Measurements from ENCODE around the gene CDCA4.
"Not testable (repeated sequence)": the region's sequence is repeated elsewhere in the genome, so short reads cannot be mapped to it uniquely, and the experiment has no call there.

Gene CDCA4

DNA sequence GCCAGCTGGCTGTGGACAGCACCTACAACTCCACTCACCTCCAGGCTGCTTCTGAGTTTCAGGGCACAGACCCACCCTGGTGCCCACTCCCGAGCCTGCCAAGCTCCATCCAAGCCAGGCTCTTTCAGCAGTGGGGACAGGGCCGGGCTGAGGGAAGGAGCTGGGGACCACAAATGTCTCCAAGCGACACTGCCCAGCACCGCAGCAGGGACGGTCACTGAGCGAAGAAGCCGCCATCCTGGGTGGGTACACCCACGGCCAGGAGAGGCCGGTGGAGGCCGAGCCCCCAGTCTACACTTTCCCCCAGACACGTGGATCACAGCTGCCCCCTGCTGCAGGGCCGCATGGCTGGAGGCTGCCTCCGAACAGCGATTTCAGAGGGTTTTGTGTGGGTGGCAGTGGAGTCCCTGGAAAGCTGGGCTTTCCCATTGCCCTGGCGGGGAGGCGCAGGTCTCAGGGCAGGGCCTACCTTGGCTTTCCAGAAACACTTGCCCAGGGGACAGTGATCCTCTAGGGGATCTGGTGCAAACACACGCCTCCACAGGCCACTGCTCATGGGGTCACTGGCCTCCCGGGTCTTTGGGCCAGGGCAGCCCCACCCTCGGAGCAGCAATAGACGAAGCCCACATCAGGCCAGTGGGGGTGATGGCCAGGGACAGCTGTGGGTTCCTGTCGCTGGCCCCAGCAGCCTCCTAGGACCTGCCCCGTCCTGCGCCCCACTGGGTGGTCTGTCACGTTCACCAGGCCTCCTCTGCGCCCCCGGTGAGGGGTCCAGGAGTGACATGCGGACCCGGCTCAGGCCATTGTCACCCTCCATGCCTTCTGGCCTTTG is 45.6 kb upstream of the CDCA4 start:
- WGBS (ENCODE audit: insufficient coverage) = 90% methylated on average over 25 of the region's 28 CpGs
- Histone ChIP-seq H3K4me1 (ENCODE audit: control extremely low read depth in 1 of 4, control insufficient read depth in 4 of 4, insufficient read depth in 4 of 4, low read length in 3 of 4) (peaks cover 15 to 90% (median 80%) of the 10 kb centered on the region in 4 experiments), H3K27ac (ENCODE audit: insufficient read depth in 1 of 2, low read depth in 1 of 2, low read length in 2 of 2, poor library complexity in 1 of 2, severe bottlenecking in 2 of 2) (peak overlapping the region in 1 of 2 experiments; percentile 78), H3K9me3 (ENCODE audit: control extremely low read depth in 1 of 5, control insufficient read depth in 4 of 5, insufficient read depth in 2 of 5, low read depth in 1 of 5, low read length in 4 of 5) (no peaks in the 10 kb centered on the region), H3K36me3 (ENCODE audit: control insufficient read depth in 4 of 4, insufficient read depth in 4 of 4, low read length in 3 of 4) (no peaks in the 10 kb centered on the region), H3K4me3 (ENCODE audit: control insufficient read depth in 1 of 7, extremely low read depth in 1 of 7, insufficient read depth in 4 of 7, low read depth in 2 of 7, low read length in 6 of 7) (peak overlapping the region in 2 of 7 experiments; percentile 46 to 69), H3K27me3 (replicated peaks in 2 of 5; ENCODE audit: control insufficient read depth in 4 of 5, insufficient read depth in 5 of 5, low read length in 4 of 5) (no peaks in the 10 kb centered on the region)
- DNase-seq = no peak
- POLR2A ChIA-PET = interaction anchor here (0.9 to 3.7 kb wide), 6 partner anchors 9 to 228 kb away, joined by 3 to 28 read pairs (median 4); partner anchors contain the start of gene CDCA4
- CTCF ChIA-PET = interaction anchor here (0.6 to 16.8 kb wide), 8 partner anchors 8 to 47 kb away, joined by 3 to 187 read pairs (median 4); no protein-coding TSS in a partner anchor

DNA sequence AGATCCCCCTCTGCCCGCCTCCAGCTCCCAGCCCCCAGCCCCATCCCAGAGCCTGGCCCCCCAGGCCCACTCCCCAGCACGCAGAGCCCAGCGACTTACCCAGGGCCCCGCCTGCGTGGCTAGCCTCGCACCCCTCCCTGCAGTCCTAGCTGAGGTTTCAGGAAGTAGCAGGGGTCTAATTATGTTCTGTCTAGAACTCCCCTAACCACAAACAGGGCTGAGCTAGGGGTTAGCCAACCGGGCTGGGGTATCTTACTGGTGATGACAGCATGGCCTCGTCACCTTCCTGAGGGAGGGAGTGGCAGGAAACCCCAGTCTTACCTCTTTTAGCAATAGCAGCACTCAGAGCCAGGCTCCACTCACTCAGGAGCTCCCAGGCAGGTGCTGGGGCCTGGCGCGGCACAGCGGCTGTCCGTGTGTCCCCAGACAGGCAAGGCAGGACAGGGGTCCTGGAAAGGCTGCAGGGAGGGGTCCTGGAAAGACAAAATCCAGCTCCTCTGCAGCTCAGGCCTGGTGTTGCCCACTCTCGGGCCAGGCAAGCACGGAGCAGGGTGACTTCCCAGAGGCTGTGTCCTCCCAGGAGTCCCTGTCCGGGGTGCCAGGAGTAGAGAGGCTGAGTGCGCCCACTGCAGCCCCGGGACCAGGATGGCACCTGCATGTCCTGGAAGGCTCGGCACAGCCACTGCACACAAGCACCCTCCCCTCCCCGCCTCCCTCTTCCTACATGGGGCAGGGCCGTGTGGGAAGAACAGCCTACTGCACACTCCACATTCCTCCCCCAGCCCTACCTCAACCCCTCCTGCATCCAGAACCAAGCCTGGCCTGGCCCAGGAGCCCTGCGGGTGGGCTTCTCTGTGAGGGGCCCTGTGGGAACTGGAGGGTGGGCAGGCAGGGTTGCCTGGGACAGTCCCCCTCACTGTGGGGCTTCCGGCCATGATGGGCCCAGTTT is 44.7 kb upstream of the CDCA4 start, which contains the start of gene GPR132:
TSS of gene GPR132 (minus strand) at position 151 of the 949 bp plus-strand sequence. CDS start 10,010 bp downstream, outside the sequence.
- peak within 1 kb of the TSS; percentile 24 to 69 (median 38) for H3K4me3 ChIP-seq (ENCODE audit: control insufficient read depth in 1 of 7, extremely low read depth in 1 of 7, insufficient read depth in 4 of 7, low read depth in 2 of 7, low read length in 6 of 7)
- H3K9me3 ChIP-seq (ENCODE audit: control extremely low read depth in 1 of 5, control insufficient read depth in 4 of 5, insufficient read depth in 2 of 5, low read depth in 1 of 5, low read length in 4 of 5) = no peaks in the 10 kb centered on the region
- H3K36me3 ChIP-seq (ENCODE audit: control insufficient read depth in 4 of 4, insufficient read depth in 4 of 4, low read length in 3 of 4) = no peaks in the 10 kb centered on the region
- WGBS (ENCODE audit: insufficient coverage) = 18% methylated on average over 12 of the region's 22 CpGs
- peaks cover 12 to 90% (median 84%) of the 10 kb centered on the region in 4 experiments for H3K4me1 ChIP-seq (ENCODE audit: control extremely low read depth in 1 of 4, control insufficient read depth in 4 of 4, insufficient read depth in 4 of 4, low read length in 3 of 4)
- DNase-seq = peak; percentile 95 to 99 (median 99)
- ChIA-PET CTCF (interaction anchor here (0.7 to 16.8 kb wide), 10 partner anchors 9 to 227 kb away, joined by 3 to 187 read pairs (median 3); no protein-coding TSS in a partner anchor), POLR2A (interaction anchor here (0.7 to 3.7 kb wide), 9 partner anchors 10 to 229 kb away, joined by 3 to 28 read pairs (median 4); partner anchors contain the start of gene CDCA4)
- no peaks in the 10 kb centered on the region for H3K27me3 ChIP-seq (replicated peaks in 2 of 5; ENCODE audit: control insufficient read depth in 4 of 5, insufficient read depth in 5 of 5, low read length in 4 of 5)
- peak within 1 kb of the TSS; percentile 33 to 78 for H3K27ac ChIP-seq (ENCODE audit: insufficient read depth in 1 of 2, low read depth in 1 of 2, low read length in 2 of 2, poor library complexity in 1 of 2, severe bottlenecking in 2 of 2)

DNA sequence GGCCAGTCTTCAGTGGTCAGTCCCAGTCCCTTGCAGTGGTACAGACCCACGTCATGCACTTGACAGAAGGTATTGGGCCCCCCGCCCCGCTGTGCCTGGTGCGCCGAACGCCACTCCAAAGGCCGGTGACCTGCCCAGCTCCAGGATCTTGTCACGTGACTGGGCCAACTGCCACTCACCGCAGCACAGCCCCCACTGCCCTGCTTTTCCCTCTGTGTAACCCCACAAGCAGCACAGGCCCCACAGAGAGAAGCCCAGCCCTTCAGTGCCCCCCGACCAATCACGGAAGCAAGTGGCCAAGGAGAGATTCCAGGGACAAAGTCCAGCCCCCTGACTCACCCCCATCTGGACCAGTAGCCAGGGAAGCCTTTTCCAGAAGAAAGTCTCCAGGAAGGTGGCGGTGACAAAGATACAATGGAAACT is 43.8 kb upstream of the CDCA4 start:
- no peaks in the 10 kb centered on the region for H3K9me3 ChIP-seq (ENCODE audit: control extremely low read depth in 1 of 5, control insufficient read depth in 4 of 5, insufficient read depth in 2 of 5, low read depth in 1 of 5, low read length in 4 of 5)
- H3K27ac ChIP-seq (ENCODE audit: insufficient read depth in 1 of 2, low read depth in 1 of 2, low read length in 2 of 2, poor library complexity in 1 of 2, severe bottlenecking in 2 of 2) = peak overlapping the region; percentile 15 to 73
- peak overlapping the region in 6 of 7 experiments; percentile 19 to 69 (median 41) for H3K4me3 ChIP-seq (ENCODE audit: control insufficient read depth in 1 of 7, extremely low read depth in 1 of 7, insufficient read depth in 4 of 7, low read depth in 2 of 7, low read length in 6 of 7)
- H3K27me3 ChIP-seq (replicated peaks in 2 of 5; ENCODE audit: control insufficient read depth in 4 of 5, insufficient read depth in 5 of 5, low read length in 4 of 5) = no peaks in the 10 kb centered on the region
- 15% methylated on average over 11 of the region's 12 CpGs for WGBS (ENCODE audit: insufficient coverage)
- CTCF ChIA-PET = interaction anchor here (0.8 to 16.8 kb wide), 5 partner anchors 10 to 228 kb away, joined by 3 to 187 read pairs (median 3); no protein-coding TSS in a partner anchor
- H3K36me3 ChIP-seq (ENCODE audit: control insufficient read depth in 4 of 4, insufficient read depth in 4 of 4, low read length in 3 of 4) = no peaks in the 10 kb centered on the region
- peaks cover 12 to 90% (median 84%) of the 10 kb centered on the region in 4 experiments for H3K4me1 ChIP-seq (ENCODE audit: control extremely low read depth in 1 of 4, control insufficient read depth in 4 of 4, insufficient read depth in 4 of 4, low read length in 3 of 4)
- peak in 2 of 3 donors; percentile 69 to 74 for DNase-seq
- POLR2A ChIA-PET = interaction anchor here (1.9 to 3.7 kb wide), 3 partner anchors 11 to 22 kb away, joined by 9 to 28 read pairs (median 9); no protein-coding TSS in a partner anchor

DNA sequence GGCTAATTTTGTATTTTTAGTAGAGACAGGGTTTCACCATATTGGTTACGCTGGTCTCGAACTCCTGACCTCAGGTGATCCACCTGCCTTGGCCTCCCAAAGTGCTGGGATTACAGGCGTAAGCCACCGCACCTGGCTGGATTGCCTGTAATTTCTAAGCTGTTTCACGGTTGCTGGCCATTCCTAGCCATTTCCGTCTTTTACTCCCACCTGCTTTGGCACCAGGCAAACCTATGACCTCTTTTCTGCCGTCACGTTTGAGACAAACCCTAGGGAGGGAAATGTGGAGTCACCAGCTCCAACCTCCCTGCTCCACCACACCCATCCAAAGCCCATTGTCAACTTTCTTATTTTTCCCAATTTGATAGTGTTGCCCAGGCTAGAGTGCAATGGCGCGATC is 43.1 kb upstream of the CDCA4 start:
- H3K36me3 ChIP-seq (ENCODE audit: control insufficient read depth in 4 of 4, insufficient read depth in 4 of 4, low read length in 3 of 4) = no peaks in the 10 kb centered on the region
- ChIA-PET CTCF (interaction anchor here (1.1 to 16.8 kb wide), 4 partner anchors 10 to 115 kb away, joined by 3 to 187 read pairs (median 74); no protein-coding TSS in a partner anchor), POLR2A (interaction anchor here (0.8 to 3.7 kb wide), 3 partner anchors 11 to 44 kb away, joined by 3 to 28 read pairs (median 9); no protein-coding TSS in a partner anchor)
- H3K9me3 ChIP-seq (ENCODE audit: control extremely low read depth in 1 of 5, control insufficient read depth in 4 of 5, insufficient read depth in 2 of 5, low read depth in 1 of 5, low read length in 4 of 5) = no peaks in the 10 kb centered on the region
- H3K27me3 ChIP-seq (replicated peaks in 2 of 5; ENCODE audit: control insufficient read depth in 4 of 5, insufficient read depth in 5 of 5, low read length in 4 of 5) = no peaks in the 10 kb centered on the region
- WGBS (ENCODE audit: insufficient coverage) = 97% methylated on average over 10 of the region's 10 CpGs
- H3K27ac ChIP-seq (ENCODE audit: insufficient read depth in 1 of 2, low read depth in 1 of 2, low read length in 2 of 2, poor library complexity in 1 of 2, severe bottlenecking in 2 of 2) = no peak overlapping the region
- H3K4me3 ChIP-seq (ENCODE audit: control insufficient read depth in 1 of 7, extremely low read depth in 1 of 7, insufficient read depth in 4 of 7, low read depth in 2 of 7, low read length in 6 of 7) = no peak overlapping the region
- H3K4me1 ChIP-seq (ENCODE audit: control extremely low read depth in 1 of 4, control insufficient read depth in 4 of 4, insufficient read depth in 4 of 4, low read length in 3 of 4) = peaks cover 16 to 92% (median 87%) of the 10 kb centered on the region in 4 experiments
- DNase-seq = no peak

DNA sequence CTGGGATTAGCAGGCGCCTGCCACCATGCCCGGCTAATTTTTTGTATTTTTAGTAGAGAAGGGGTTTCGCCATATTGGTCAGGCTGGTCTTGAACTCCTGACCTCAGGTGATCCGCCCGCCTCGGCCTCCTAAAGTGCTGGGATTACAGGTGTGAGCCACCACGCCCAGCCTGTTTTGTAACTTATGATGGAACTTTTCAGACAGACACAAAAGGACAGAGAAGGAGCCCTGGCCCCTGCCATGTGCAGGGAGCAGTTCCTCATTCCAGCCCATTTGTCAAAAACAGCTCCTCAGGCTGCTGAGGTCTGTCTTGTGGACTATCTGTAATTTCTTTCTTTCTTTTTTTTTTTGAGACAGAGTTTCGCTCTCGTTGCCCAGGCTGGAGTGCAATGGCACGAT is 42.6 kb upstream of the CDCA4 start:
- ChIA-PET CTCF (interaction anchor here (0.7 to 16.8 kb wide), 5 partner anchors 11 to 89 kb away, joined by 3 to 187 read pairs (median 6); no protein-coding TSS in a partner anchor), POLR2A (interaction anchor here (0.6 to 3.7 kb wide), 4 partner anchors 12 to 43 kb away, joined by 3 to 28 read pairs (median 6); no protein-coding TSS in a partner anchor)
- H3K4me1 ChIP-seq (ENCODE audit: control extremely low read depth in 1 of 4, control insufficient read depth in 4 of 4, insufficient read depth in 4 of 4, low read length in 3 of 4) = peaks cover 16 to 94% (median 90%) of the 10 kb centered on the region in 4 experiments
- 55% methylated on average over 5 of the region's 10 CpGs for WGBS (ENCODE audit: insufficient coverage)
- not testable (repeated sequence) for H3K27me3 ChIP-seq (replicated peaks in 2 of 5; ENCODE audit: control insufficient read depth in 4 of 5, insufficient read depth in 5 of 5, low read length in 4 of 5); H3K9me3 ChIP-seq (ENCODE audit: control extremely low read depth in 1 of 5, control insufficient read depth in 4 of 5, insufficient read depth in 2 of 5, low read depth in 1 of 5, low read length in 4 of 5); H3K36me3 ChIP-seq (ENCODE audit: control insufficient read depth in 4 of 4, insufficient read depth in 4 of 4, low read length in 3 of 4); H3K4me3 ChIP-seq (ENCODE audit: control insufficient read depth in 1 of 7, extremely low read depth in 1 of 7, insufficient read depth in 4 of 7, low read depth in 2 of 7, low read length in 6 of 7); H3K27ac ChIP-seq (ENCODE audit: insufficient read depth in 1 of 2, low read depth in 1 of 2, low read length in 2 of 2, poor library complexity in 1 of 2, severe bottlenecking in 2 of 2)
- peak in 2 of 3 donors; percentile 70 to 74 for DNase-seq

DNA sequence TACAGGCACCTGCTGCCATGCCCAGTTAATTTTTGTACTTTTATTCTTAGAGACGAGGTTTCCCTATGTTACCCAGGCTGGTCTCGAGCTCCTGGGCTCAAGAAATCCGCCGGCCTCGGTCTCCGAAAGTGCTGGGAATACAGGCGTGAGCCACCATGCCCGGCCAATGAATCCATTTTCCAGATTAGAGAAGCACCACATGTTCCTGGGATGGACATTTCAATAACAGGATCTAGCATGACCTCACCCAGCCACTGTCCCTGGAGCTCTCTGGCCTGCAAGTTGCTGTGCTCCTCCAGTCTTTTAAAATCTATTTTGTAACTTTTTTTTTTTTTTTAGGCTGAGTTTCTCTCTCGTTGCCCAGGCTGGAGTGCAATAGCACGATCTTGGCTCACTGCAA is 42.2 kb upstream of the CDCA4 start:
- 91% methylated on average over 8 of the region's 10 CpGs for WGBS (ENCODE audit: insufficient coverage)
- Histone ChIP-seq H3K4me1 (ENCODE audit: control extremely low read depth in 1 of 4, control insufficient read depth in 4 of 4, insufficient read depth in 4 of 4, low read length in 3 of 4) (peaks cover 16 to 96% (median 91%) of the 10 kb centered on the region in 4 experiments), H3K36me3 (ENCODE audit: control insufficient read depth in 4 of 4, insufficient read depth in 4 of 4, low read length in 3 of 4) (no peaks in the 10 kb centered on the region), H3K4me3 (ENCODE audit: control insufficient read depth in 1 of 7, extremely low read depth in 1 of 7, insufficient read depth in 4 of 7, low read depth in 2 of 7, low read length in 6 of 7) (no peak overlapping the region), H3K27me3 (replicated peaks in 2 of 5; ENCODE audit: control insufficient read depth in 4 of 5, insufficient read depth in 5 of 5, low read length in 4 of 5) (no peaks in the 10 kb centered on the region), H3K27ac (ENCODE audit: insufficient read depth in 1 of 2, low read depth in 1 of 2, low read length in 2 of 2, poor library complexity in 1 of 2, severe bottlenecking in 2 of 2) (no peak overlapping the region), H3K9me3 (ENCODE audit: control extremely low read depth in 1 of 5, control insufficient read depth in 4 of 5, insufficient read depth in 2 of 5, low read depth in 1 of 5, low read length in 4 of 5) (no peaks in the 10 kb centered on the region)
- ChIA-PET POLR2A (interaction anchor here (0.6 to 3.7 kb wide), 4 partner anchors 12 to 335 kb away, joined by 3 to 28 read pairs (median 6); partner anchors contain the start of gene TEX22), CTCF (interaction anchor here (0.7 to 16.8 kb wide), 5 partner anchors 11 to 90 kb away, joined by 3 to 187 read pairs (median 6); no protein-coding TSS in a partner anchor)
- DNase-seq = no peak
